Testis (tissue), 2 donors: ENCODE results near the gene ZNF146.

Source experiments
- CTCF ChIP-seq, 3 experiments: fragments of 450-650 bp in 2 of 3; fragments of 200-600 bp in 1 of 3; sonication (generic) in 1 of 3; IDR thresholded peaks; one replicate each; pipeline ENCODE4 v1.5.1; 2016 to 2019; ENCODE audit warnings: antibody characterized with exemption in 3 of 3, mild to moderate bottlenecking in 2 of 3, moderate library complexity in 1 of 3
- POLR2A ChIP-seq: fragments of 450-650 bp; IDR thresholded peaks from one replicate; pipeline ENCODE4 v1.6.1; 2017; ENCODE audit warnings: antibody characterized with exemption, mild to moderate bottlenecking, moderate library complexity

- TF ChIP-seq CTCF (IDR thresholded peaks at IDR 0.05): no peak
- no peak for TF ChIP-seq POLR2A
These were observed 44.3 kb downstream of the ZNF146 start for GRCh38 chr19:36259211-36259610.
